Parathyroid adenoma (tissue), 2 donors: Measurements from ENCODE around the gene SLC4A4.

Source experiments
- H2AFZ ChIP-seq: fragments of 300-600 bp; sonication (generic); one replicate; pipeline ENCODE4 v1.7.0; 2017; ENCODE audit warnings: antibody characterized with exemption, mild to moderate bottlenecking
- H3K27ac ChIP-seq: fragments of 300-600 bp; sonication (generic); one replicate; pipeline ENCODE4 v1.7.0; 2017
- H3K27me3 ChIP-seq: fragments of 300-600 bp; sonication (generic); one replicate; pipeline ENCODE4 v1.7.0; 2017; ENCODE audit warnings: low read length; ENCODE audit not compliant: control insufficient read depth, insufficient read depth
- H3K36me3 ChIP-seq: fragments of 300-600 bp; sonication (generic); one replicate; pipeline ENCODE4 v1.7.0; 2017; ENCODE audit warnings: low read length; ENCODE audit not compliant: control insufficient read depth, insufficient read depth
- H3K4me1 ChIP-seq: fragments of 300-600 bp; sonication (generic); one replicate; pipeline ENCODE4 v1.7.0; 2017; ENCODE audit warnings: control low read depth
- H3K4me2 ChIP-seq: fragments of 300-600 bp; sonication (generic); one replicate; pipeline ENCODE4 v1.7.0; 2017; ENCODE audit warnings: low read length
- H3K4me3 ChIP-seq: fragments of 300-600 bp; sonication (generic); one replicate; pipeline ENCODE4 v1.7.0; 2017; ENCODE audit warnings: low read depth, low read length
- H3K79me2 ChIP-seq: fragments of 300-600 bp; sonication (generic); one replicate; pipeline ENCODE4 v1.7.0; 2017; ENCODE audit warnings: control low read depth
- H3K9ac ChIP-seq: fragments of 300-600 bp; sonication (generic); one replicate; pipeline ENCODE4 v1.7.0; 2017; ENCODE audit warnings: mild to moderate bottlenecking
- H3K9me3 ChIP-seq: fragments of 300-600 bp; sonication (generic); one replicate; pipeline ENCODE4 v1.7.0; 2017; ENCODE audit warnings: low read length; ENCODE audit not compliant: control insufficient read depth
- TF ChIP-seq, protein P1 (sequence below): fragments of 300-600 bp; sonication (generic); IDR thresholded peaks from one replicate; pipeline ENCODE4 v1.7.0; 2017; ENCODE audit warnings: antibody characterized with exemption, mild to moderate bottlenecking
- donor health status: primary hyperparathyroidism.

SLC4A4 gene

DNA sequence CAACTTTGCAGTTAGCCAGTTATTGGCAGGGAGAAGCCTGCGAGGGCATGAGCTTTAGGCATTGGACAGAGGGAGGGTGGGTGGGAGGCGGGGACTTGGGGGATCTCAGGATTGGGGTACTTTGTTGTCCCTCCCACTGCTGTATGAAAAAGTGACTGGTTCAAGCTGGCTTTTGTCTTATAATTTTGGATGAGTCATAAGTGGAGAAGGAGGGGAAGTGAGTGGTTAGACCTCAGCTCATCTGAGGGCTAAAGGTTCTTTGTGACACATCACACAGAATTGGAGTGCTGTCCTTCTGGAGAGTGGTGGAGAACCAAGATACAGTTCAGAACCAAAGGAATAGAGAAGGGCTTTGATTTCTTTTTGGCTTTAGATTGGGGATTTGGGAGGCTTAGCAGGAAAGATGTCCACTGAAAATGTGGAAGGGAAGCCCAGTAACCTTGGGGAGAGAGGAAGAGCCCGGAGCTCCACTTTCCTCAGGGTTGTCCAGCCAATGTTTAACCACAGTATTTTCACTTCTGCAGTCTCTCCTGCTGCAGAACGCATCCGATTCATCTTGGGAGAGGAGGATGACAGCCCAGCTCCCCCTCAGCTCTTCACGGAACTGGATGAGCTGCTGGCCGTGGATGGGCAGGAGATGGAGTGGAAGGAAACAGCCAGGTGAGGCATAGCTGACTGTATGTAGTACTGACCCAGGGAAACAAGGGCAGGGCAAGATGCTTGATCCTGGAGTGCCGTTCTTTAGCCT, at the start of gene SLC4A4:
Gene SLC4A4, plus strand, starts transcription at position 175 of the 748 bp plus-strand sequence.
- Histone ChIP-seq H3K27ac (no peak within 1 kb of the TSS), H3K9ac (no peak within 1 kb of the TSS), H3K4me1 (no peaks in the 10 kb centered on the region), H3K36me3 (no peaks in the 10 kb centered on the region), H2AFZ (no peak within 1 kb of the TSS), H3K4me3 (no peak within 1 kb of the TSS), H3K27me3 (no peaks in the 10 kb centered on the region), H3K4me2 (no peak within 1 kb of the TSS), H3K79me2 (no peaks in the 10 kb centered on the region), H3K9me3 (no peaks in the 10 kb centered on the region)
- TF ChIP-seq, protein P1, sequence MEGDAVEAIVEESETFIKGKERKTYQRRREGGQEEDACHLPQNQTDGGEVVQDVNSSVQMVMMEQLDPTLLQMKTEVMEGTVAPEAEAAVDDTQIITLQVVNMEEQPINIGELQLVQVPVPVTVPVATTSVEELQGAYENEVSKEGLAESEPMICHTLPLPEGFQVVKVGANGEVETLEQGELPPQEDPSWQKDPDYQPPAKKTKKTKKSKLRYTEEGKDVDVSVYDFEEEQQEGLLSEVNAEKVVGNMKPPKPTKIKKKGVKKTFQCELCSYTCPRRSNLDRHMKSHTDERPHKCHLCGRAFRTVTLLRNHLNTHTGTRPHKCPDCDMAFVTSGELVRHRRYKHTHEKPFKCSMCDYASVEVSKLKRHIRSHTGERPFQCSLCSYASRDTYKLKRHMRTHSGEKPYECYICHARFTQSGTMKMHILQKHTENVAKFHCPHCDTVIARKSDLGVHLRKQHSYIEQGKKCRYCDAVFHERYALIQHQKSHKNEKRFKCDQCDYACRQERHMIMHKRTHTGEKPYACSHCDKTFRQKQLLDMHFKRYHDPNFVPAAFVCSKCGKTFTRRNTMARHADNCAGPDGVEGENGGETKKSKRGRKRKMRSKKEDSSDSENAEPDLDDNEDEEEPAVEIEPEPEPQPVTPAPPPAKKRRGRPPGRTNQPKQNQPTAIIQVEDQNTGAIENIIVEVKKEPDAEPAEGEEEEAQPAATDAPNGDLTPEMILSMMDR: no peak

- H3K27me3 ChIP-seq: no peaks in the 10 kb centered on the region
- peaks cover 18% of the 10 kb centered on the region for H3K4me1 ChIP-seq
- peak overlapping the region; percentile 35 for H3K4me2 ChIP-seq
- H3K36me3 ChIP-seq: no peaks in the 10 kb centered on the region
- peak overlapping the region; percentile 81 for H3K27ac ChIP-seq
- H3K79me2 ChIP-seq: peaks cover 5% of the 10 kb centered on the region
- no peak overlapping the region for H3K4me3 ChIP-seq
- no peak overlapping the region for H2AFZ ChIP-seq
- no peaks in the 10 kb centered on the region for H3K9me3 ChIP-seq
- TF ChIP-seq, protein P1: no peak
- no peak overlapping the region for H3K9ac ChIP-seq
Observed at GRCh38 chr4:71290074-71290473, 48.7 kb upstream of the SLC4A4 start.

- Histone ChIP-seq H3K9me3 (no peaks in the 10 kb centered on the region), H3K4me3 (no peak overlapping the region), H3K27me3 (no peaks in the 10 kb centered on the region), H3K36me3 (no peaks in the 10 kb centered on the region), H2AFZ (no peak overlapping the region), H3K4me2 (peak overlapping the region; percentile 35), H3K9ac (no peak overlapping the region), H3K4me1 (peaks cover 18% of the 10 kb centered on the region), H3K79me2 (peaks cover 3% of the 10 kb centered on the region), H3K27ac (peak overlapping the region; percentile 81)
- TF ChIP-seq, protein P1: no peak
Observed at GRCh38 chr4:71290476-71290875, 48.3 kb upstream of the SLC4A4 start.

DNA sequence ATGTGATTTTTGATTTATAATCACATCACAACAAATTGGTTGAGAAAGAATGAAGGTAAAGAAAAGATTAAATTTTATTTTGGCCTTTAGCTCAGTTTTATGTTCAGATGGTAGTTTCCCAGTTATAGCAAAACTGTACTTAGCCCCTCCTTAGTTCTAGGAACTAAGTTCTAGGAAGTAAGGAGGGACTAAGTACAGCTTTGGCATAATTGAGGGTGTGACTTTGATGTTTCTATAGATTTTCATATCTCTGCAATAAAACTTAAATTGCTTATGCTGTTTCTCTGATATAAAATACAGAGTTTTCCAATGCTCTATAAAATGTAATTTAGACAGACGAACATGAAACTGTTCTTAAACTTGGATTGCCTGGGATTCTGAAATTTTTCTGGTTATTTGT, 46.6 kb upstream of the SLC4A4 start:
- Histone ChIP-seq H3K4me2 (no peak overlapping the region), H3K4me1 (peaks cover 15% of the 10 kb centered on the region), H3K9me3 (no peaks in the 10 kb centered on the region), H3K36me3 (no peaks in the 10 kb centered on the region), H3K9ac (no peak overlapping the region), H3K4me3 (no peak overlapping the region), H3K27ac (no peak overlapping the region), H2AFZ (no peak overlapping the region), H3K27me3 (no peaks in the 10 kb centered on the region), H3K79me2 (peaks cover 7% of the 10 kb centered on the region)
- TF ChIP-seq, protein P1: no peak

- Histone ChIP-seq H3K4me3 (no peak overlapping the region), H3K27me3 (no peaks in the 10 kb centered on the region), H2AFZ (no peak overlapping the region), H3K9me3 (no peaks in the 10 kb centered on the region), H3K4me1 (peaks cover 8% of the 10 kb centered on the region), H3K36me3 (no peaks in the 10 kb centered on the region), H3K4me2 (no peak overlapping the region), H3K9ac (no peak overlapping the region), H3K27ac (no peak overlapping the region), H3K79me2 (peaks cover 7% of the 10 kb centered on the region)
- TF ChIP-seq, protein P1: no peak
Observed at GRCh38 chr4:71293705-71294104, 45.1 kb upstream of the SLC4A4 start.
